Measurements from ENCODE around the gene YTHDF2.

- no peak for TF ChIP-seq CTCF (IDR thresholded peaks at IDR 0.05)
- no peak for TF ChIP-seq POLR2A (IDR thresholded peaks at IDR 0.05)
Measured at GRCh38 chr1:28803051-28803450, 66.3 kb downstream of the YTHDF2 start.

Data from heart left ventricle (tissue), 13 donors.